Lower leg skin (tissue), 3 donors: ENCODE data around the gene PRKAA1.

Experiments
- POLR2A ChIP-seq, 2 donors: fragments of 450-650 bp; IDR thresholded peaks; one replicate each; pipeline ENCODE4 v1.6.1; 2016 to 2017; ENCODE audit warnings: antibody characterized with exemption in 2 of 2, mild to moderate bottlenecking in 1 of 2, moderate library complexity in 1 of 2
- TF ChIP-seq, protein P1 (sequence below), 3 donors: fragments of 450-650 bp; IDR thresholded peaks; one replicate each; pipeline ENCODE4 v1.5.1; 2016; ENCODE audit warnings: antibody characterized with exemption in 3 of 3, mild to moderate bottlenecking in 3 of 3, moderate library complexity in 2 of 3

DNA sequence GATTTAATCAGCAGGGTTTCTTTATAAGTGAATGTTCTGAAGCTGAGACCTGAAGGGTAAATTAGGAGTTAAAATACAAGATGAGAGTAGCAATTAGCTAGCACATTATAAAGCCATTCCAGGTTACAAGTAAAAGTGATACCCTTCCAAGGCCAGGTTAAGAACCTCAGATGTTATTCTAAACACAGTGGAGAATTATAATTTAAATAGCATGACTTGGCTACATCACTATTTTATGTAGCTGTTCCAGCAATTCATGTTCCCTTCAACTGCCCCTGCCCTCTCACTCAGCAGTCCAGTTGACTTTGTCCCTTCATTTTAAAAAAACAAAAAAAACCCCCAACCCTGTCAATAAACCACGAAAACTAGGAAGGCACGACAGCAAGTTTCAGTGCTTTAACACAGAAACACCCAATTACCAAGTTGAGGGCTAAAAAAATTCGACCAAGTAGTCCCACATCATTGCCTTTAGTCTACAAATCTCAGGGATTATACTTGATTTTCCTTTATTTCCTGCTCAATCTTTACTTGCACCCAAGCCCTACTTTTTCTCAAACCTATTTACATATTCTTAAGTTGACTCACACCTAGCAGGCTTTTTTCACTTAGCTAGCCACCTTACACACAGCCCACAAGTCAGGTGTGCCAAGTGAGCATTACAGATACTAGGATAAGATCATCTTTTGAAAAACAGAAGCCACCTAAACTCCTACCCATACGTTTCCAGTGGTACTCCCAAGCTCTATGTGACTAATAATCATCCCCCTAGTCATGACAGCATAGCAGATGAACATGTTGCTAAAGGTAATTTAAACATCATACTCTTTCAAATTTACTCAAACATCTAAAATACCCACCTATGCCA, 33.4 kb upstream of the PRKAA1 start:
- TF ChIP-seq POLR2A (IDR thresholded peaks at IDR 0.05) = no peak
- TF ChIP-seq, protein P1, sequence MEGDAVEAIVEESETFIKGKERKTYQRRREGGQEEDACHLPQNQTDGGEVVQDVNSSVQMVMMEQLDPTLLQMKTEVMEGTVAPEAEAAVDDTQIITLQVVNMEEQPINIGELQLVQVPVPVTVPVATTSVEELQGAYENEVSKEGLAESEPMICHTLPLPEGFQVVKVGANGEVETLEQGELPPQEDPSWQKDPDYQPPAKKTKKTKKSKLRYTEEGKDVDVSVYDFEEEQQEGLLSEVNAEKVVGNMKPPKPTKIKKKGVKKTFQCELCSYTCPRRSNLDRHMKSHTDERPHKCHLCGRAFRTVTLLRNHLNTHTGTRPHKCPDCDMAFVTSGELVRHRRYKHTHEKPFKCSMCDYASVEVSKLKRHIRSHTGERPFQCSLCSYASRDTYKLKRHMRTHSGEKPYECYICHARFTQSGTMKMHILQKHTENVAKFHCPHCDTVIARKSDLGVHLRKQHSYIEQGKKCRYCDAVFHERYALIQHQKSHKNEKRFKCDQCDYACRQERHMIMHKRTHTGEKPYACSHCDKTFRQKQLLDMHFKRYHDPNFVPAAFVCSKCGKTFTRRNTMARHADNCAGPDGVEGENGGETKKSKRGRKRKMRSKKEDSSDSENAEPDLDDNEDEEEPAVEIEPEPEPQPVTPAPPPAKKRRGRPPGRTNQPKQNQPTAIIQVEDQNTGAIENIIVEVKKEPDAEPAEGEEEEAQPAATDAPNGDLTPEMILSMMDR (IDR thresholded peaks at IDR 0.05) = no peak
